HUDEP-2 (cell line): ENCODE results near the gene IL2RA.
"Not testable (repeated sequence)": the region's sequence is repeated elsewhere in the genome, so short reads cannot be mapped to it uniquely, and the experiment has no call there.

Experiments used
- DNase-seq, 76 experiments: peaks; one replicate each; lab custom pipeline; 2025; ENCODE audit not compliant: unreplicated experiment in 76 of 76; lab: John Stamatoyannopoulos, UW

The IL2RA gene

GRCh38 chr10:6044751-6045313 is 17.3 kb downstream of the IL2RA start:
- no peak for DNase-seq

GRCh38 chr10:6044060-6044459 is 18.1 kb downstream of the IL2RA start:
- no peak for DNase-seq

DNA sequence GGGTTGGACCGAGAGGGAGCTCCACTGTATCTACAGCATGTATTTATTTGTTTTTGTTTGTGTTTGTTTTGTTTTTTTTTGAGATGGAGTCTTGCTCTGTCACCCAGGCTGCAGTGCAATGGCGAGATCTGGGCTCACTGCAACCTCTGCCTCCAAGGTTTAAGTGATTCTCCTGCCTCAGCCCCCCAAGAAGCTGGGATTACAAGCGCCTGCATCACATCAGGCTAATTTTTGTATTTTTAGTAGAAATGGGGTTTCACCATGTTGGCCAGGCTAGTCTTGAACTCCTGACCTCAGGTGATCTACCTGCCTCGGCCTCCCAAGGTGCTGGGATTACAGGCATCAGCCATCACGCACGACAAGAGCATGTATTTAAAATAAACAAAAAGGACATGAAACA is 18.8 kb downstream of the IL2RA start:
- DNase-seq = not testable (repeated sequence)

- no peak for DNase-seq
Observed at GRCh38 chr10:6040205-6040604, 22.0 kb downstream of the IL2RA start.

- DNase-seq = no peak
Observed at GRCh38 chr10:6039711-6040110, 22.5 kb downstream of the IL2RA start.

- no peak for DNase-seq
Observed at GRCh38 chr10:6038071-6038631, 24.0 kb downstream of the IL2RA start.

DNA sequence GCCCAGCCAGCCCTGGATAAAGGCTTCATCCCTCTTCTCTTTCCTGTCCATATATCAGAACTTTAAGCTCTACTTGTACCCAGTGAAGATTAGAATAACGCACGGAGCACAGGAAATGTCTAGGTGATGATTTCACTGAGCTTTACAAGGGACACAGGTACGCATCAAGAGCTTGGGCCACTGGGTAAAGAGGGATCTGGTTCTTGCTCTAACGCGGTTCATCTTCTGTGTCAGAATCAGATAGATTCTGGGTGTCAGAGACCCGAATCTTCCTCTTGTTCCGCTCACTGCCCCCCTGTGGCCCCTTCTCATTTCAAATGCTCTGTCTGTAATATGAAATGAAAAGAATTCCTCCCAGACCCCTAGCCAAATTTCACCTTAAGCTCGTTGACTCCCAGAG is 24.7 kb downstream of the IL2RA start:
- no peak for DNase-seq

DNA sequence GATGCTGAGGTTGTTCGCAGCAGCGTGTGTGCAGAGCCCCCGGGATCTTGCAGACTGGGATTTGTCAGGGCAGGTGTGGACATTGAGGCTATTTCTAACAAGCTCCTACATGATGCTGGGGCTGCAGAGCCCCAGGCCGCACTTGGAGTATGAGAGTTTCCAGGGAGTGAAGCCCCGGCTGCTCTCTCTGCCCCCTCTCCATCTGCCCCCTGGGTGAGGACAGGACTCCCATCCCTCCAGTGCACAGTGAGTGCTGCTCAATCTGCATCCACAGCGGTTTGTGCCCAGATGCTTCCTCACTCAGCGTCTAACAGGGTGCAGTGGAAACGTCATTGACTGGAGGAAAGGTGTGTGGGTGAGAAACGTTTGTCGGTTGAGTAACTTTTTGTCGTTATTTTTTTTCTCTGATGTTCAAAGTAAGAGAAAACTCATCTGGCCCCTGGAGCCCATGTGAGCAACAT is 25.3 kb downstream of the IL2RA start:
- DNase-seq = no peak

DNA sequence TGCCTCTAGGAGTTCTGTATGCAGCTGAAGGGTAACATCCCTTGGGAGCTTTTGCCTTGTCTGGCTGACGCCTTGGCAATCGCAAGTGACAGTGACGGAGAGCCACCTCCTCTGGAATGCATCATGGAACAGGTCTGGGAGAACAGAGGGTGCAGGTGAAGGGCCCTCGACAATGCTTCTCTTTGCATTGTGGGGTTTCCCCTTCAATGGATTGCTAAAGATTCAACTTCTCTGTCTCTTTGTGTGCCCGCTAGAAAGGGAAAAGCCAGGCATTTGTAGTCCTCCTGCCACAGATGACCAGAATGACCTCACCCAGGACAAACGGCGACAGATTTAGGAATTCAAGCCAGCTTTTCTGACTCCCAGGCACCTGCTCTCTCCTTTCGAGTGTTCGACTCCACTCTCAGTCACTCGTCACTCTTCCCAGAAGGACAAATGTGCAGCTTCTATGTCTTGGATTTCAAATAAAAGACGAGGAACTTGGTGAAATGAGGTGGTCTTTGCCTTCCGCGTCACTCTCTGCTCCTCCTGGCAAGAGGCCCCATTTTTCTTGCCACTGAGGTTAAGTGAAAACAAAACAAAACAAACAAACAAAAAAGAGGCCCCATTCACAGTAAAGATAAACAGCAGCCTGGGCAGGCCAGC is 26.1 kb downstream of the IL2RA start:
- DNase-seq = no peak

GRCh38 chr10:6035101-6035834 is 26.9 kb downstream of the IL2RA start:
- DNase-seq = no peak

GRCh38 chr10:6034371-6034770 is 27.8 kb downstream of the IL2RA start:
- no peak for DNase-seq

GRCh38 chr10:6033954-6034353 is 28.2 kb downstream of the IL2RA start:
- no peak for DNase-seq

DNA sequence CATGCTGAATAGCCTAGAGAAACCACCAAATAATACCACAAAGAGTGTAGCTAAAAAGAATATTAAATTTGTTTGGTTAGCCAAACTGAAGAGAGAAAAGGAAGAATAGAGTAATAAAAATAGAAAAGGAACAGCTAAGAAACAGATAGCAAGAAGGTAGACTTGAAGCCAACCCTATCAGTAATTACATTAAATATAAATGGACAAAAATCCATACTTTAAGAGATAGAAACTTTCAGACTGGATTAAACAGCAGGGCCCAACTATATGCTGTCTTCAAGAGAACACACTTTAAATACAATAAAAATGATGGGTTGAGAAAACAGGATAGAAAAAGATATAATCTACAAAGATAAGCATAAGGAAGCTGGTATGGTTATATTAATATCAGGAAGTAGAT is 31.2 kb downstream of the IL2RA start:
- no peak for DNase-seq

- no peak for DNase-seq
Observed at GRCh38 chr10:6030217-6030616, 31.9 kb downstream of the IL2RA start.

- DNase-seq = no peak
Observed at GRCh38 chr10:6027929-6028328, 34.2 kb downstream of the IL2RA start.

DNA sequence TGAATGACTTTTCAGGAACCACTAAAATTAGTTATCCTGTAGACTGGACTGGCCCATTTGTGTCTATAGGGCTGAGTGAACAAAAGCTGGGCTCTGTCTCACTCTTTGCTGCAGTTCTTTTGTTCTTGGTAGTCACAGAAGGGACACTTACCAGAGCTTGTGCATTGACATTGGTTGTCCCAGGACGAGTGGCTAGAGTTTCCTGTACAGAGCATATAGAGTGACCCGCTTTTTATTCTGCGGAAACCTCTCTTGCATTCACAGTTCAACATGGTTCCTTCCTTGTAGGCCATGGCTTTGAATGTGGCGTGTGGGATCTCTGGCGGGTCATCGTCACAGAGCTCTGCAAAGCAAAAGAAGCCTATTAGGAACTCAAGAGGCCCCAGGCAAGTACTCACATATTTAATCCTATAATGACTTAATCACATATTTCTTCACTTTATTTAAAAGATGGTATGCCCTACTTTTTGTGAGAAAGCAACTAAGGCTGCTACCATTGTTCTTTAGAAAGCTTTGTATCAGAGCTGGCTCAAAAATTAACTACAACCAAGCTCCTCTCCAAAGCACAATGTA is 36.4 kb downstream of the IL2RA start:
- DNase-seq = no peak

- no peak for DNase-seq
Observed at GRCh38 chr10:6024334-6024682, 37.9 kb downstream of the IL2RA start.

- no peak for DNase-seq
Observed at GRCh38 chr10:6023661-6024333, 38.4 kb downstream of the IL2RA start.

DNA sequence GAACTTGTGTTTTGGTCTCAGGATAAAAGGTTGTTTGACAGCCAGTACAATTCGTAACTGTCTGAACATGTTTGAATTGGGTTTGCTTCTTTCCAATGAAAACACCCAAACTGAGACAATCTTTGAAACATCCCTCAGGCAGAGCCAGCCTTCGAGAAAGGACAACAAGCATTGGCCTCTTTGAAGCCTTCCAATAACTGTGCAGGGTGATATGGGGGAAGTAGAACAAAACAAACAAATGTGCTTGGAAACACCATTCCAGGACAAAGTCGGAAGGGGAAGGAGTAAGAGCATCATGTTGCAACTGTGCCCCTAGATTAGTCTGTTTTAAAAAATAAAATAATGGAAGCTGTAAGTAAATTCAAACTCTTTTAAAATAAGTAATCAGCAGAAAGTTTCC is 39.5 kb downstream of the IL2RA start:
- DNase-seq = no peak

GRCh38 chr10:6020826-6021225 is 41.3 kb downstream of the IL2RA start:
- DNase-seq = no peak

GRCh38 chr10:6019796-6020195 is 42.4 kb downstream of the IL2RA start:
- DNase-seq = no peak
